ENCODE measurements around the gene LIPF.

DNA sequence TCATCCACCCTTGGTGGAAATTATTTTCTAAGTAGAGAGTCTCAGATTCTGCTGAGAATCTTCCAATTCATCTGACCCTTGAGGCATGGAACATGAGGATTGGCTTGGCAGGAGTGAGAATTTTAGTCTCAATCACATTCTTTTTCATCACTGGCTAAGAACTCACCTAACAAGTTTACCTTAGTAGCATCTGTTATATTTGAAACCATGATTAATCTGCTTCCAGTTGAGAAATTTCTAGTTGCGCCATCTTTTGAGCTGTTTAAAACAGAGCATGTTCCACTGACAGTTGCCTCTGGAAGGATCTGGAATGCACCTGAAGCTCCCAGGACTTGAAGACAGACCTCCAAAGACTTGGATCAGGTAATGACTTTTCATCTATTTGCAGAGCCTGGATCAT lies 41.7 kb downstream of the LIPF start, which contains the start of gene LIPK:
- TF ChIP-seq, protein P1, sequence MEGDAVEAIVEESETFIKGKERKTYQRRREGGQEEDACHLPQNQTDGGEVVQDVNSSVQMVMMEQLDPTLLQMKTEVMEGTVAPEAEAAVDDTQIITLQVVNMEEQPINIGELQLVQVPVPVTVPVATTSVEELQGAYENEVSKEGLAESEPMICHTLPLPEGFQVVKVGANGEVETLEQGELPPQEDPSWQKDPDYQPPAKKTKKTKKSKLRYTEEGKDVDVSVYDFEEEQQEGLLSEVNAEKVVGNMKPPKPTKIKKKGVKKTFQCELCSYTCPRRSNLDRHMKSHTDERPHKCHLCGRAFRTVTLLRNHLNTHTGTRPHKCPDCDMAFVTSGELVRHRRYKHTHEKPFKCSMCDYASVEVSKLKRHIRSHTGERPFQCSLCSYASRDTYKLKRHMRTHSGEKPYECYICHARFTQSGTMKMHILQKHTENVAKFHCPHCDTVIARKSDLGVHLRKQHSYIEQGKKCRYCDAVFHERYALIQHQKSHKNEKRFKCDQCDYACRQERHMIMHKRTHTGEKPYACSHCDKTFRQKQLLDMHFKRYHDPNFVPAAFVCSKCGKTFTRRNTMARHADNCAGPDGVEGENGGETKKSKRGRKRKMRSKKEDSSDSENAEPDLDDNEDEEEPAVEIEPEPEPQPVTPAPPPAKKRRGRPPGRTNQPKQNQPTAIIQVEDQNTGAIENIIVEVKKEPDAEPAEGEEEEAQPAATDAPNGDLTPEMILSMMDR (conservative IDR thresholded peaks at IDR 0.05; ENCODE audit: low read depth, low read length), result no peak
- no peak for TF ChIP-seq USF2 (IDR thresholded peaks at IDR 0.05; ENCODE audit: low read depth, low read length)
- no peak for TF ChIP-seq POLR2A (IDR thresholded peaks at IDR 0.05; ENCODE audit: low read depth, low read length)
- TF ChIP-seq CHD1 (IDR thresholded peaks at IDR 0.05; ENCODE audit: low read depth, low read length), result no peak
- TF ChIP-seq MXI1 (IDR thresholded peaks at IDR 0.05; ENCODE audit: borderline replicate concordance, low read depth, low read length), result no peak
